ENCODE data around the gene BTBD9. TPM values are rescaled to one million over a fixed set of nuclear protein-coding genes. Genes with fewer than 3 reads are reported as not detected.

Gene BTBD9
- total RNA-seq, 1 donor from 2014 or later = 10.3 TPM

- Mint-ChIP-seq H3K27ac (ENCODE audit: unreplicated experiment) (no peak overlapping the region), H3K9me3 (ENCODE audit: unreplicated experiment) (peaks cover 2% of the 10 kb centered on the region), H3K4me1 (ENCODE audit: low read depth, unreplicated experiment) (peaks cover 7% of the 10 kb centered on the region), H3K4me3 (ENCODE audit: unreplicated experiment) (no peak overlapping the region), H3K27me3 (ENCODE audit: low read depth, unreplicated experiment) (no peaks in the 10 kb centered on the region), H3K36me3 (ENCODE audit: low read depth, unreplicated experiment) (no peaks in the 10 kb centered on the region)
- Histone ChIP-seq H4K20me1 (ENCODE audit: insufficient read depth, low read length) (no peaks in the 10 kb centered on the region), H3K4me2 (ENCODE audit: low read length) (no peak overlapping the region), H3K9ac (ENCODE audit: low read length) (no peak overlapping the region), H3K79me2 (ENCODE audit: insufficient read depth, low read length) (peaks cover 6% of the 10 kb centered on the region), H3K4me3 (ENCODE audit: insufficient read depth, low read depth, low read length) (no peak overlapping the region), H3K27ac (ENCODE audit: low read depth, low read length) (no peak overlapping the region), H3K9me3 (ENCODE audit: insufficient read depth, low read depth, low read length) (no peaks in the 10 kb centered on the region), H3K4me1 (ENCODE audit: insufficient read depth, low read length) (peaks cover 10% of the 10 kb centered on the region), H2AFZ (ENCODE audit: low read depth, low read length) (no peak overlapping the region), H3K27me3 (ENCODE audit: insufficient read depth, low read length) (no peaks in the 10 kb centered on the region), H3K36me3 (ENCODE audit: insufficient read depth, low read length) (no peaks in the 10 kb centered on the region)
- no peak for DNase-seq (ENCODE audit: low read depth)
- TF ChIP-seq EZH2 (IDR thresholded peaks at IDR 0.05; ENCODE audit: insufficient read depth, low read length) = no peak
- TF ChIP-seq CTCF (IDR thresholded peaks at IDR 0.05; ENCODE audit: insufficient read depth, low read depth, low read length) = no peak
- no peak for FAIRE-seq
These were observed 5.2 kb upstream of the BTBD9 start for GRCh38 chr6:38644951-38645350.

- TF ChIP-seq CTCF (IDR thresholded peaks at IDR 0.05; ENCODE audit: insufficient read depth, low read depth, low read length) (no peak), EZH2 (IDR thresholded peaks at IDR 0.05; ENCODE audit: insufficient read depth, low read length) (no peak)
- no peak for DNase-seq (ENCODE audit: low read depth)
- peak overlapping the region; percentile 92 for H3K4me2 ChIP-seq (ENCODE audit: low read length)
- peak overlapping the region; percentile 92 for H3K4me3 Mint-ChIP-seq (ENCODE audit: unreplicated experiment)
- peaks cover 37% of the 10 kb centered on the region for H3K79me2 ChIP-seq (ENCODE audit: insufficient read depth, low read length)
- no peaks in the 10 kb centered on the region for H3K27me3 Mint-ChIP-seq (ENCODE audit: low read depth, unreplicated experiment)
- H3K27ac ChIP-seq (ENCODE audit: low read depth, low read length) = peak overlapping the region; percentile 94
- peak overlapping the region; percentile 99 for H3K4me3 ChIP-seq (ENCODE audit: insufficient read depth, low read depth, low read length)
- peak overlapping the region; percentile 67 for H3K27ac Mint-ChIP-seq (ENCODE audit: unreplicated experiment)
- H2AFZ ChIP-seq (ENCODE audit: low read depth, low read length) = peak overlapping the region; percentile 100
- H3K36me3 ChIP-seq (ENCODE audit: insufficient read depth, low read length) = no peaks in the 10 kb centered on the region
- peaks cover 10% of the 10 kb centered on the region for H3K4me1 Mint-ChIP-seq (ENCODE audit: low read depth, unreplicated experiment)
- peaks cover 7% of the 10 kb centered on the region for H4K20me1 ChIP-seq (ENCODE audit: insufficient read depth, low read length)
- no peaks in the 10 kb centered on the region for H3K27me3 ChIP-seq (ENCODE audit: insufficient read depth, low read length)
- no peaks in the 10 kb centered on the region for H3K9me3 ChIP-seq (ENCODE audit: insufficient read depth, low read depth, low read length)
- H3K4me1 ChIP-seq (ENCODE audit: insufficient read depth, low read length) = peaks cover 10% of the 10 kb centered on the region
- no peak for FAIRE-seq
- H3K36me3 Mint-ChIP-seq (ENCODE audit: low read depth, unreplicated experiment) = no peaks in the 10 kb centered on the region
- peak overlapping the region; percentile 95 for H3K9ac ChIP-seq (ENCODE audit: low read length)
- H3K9me3 Mint-ChIP-seq (ENCODE audit: unreplicated experiment) = no peaks in the 10 kb centered on the region
These were observed 634 bp upstream of the BTBD9 start for GRCh38 chr6:38640216-38640909.

- peaks cover 14% of the 10 kb centered on the region for H4K20me1 ChIP-seq (ENCODE audit: insufficient read depth, low read length)
- Mint-ChIP-seq H3K4me3 (ENCODE audit: unreplicated experiment) (peak overlapping the region; percentile 92), H3K36me3 (ENCODE audit: low read depth, unreplicated experiment) (no peaks in the 10 kb centered on the region), H3K27me3 (ENCODE audit: low read depth, unreplicated experiment) (no peaks in the 10 kb centered on the region), H3K27ac (ENCODE audit: unreplicated experiment) (peak overlapping the region; percentile 0), H3K4me1 (ENCODE audit: low read depth, unreplicated experiment) (peaks cover 10% of the 10 kb centered on the region), H3K9me3 (ENCODE audit: unreplicated experiment) (no peaks in the 10 kb centered on the region)
- H2AFZ ChIP-seq (ENCODE audit: low read depth, low read length) = peak overlapping the region; percentile 100
- peak overlapping the region; percentile 92 for H3K4me2 ChIP-seq (ENCODE audit: low read length)
- peak overlapping the region; percentile 99 for H3K4me3 ChIP-seq (ENCODE audit: insufficient read depth, low read depth, low read length)
- FAIRE-seq (no peak), DNase-seq (ENCODE audit: low read depth) (peak; percentile 45)
- H3K36me3 ChIP-seq (ENCODE audit: insufficient read depth, low read length) = no peaks in the 10 kb centered on the region
- H3K4me1 ChIP-seq (ENCODE audit: insufficient read depth, low read length) = peaks cover 13% of the 10 kb centered on the region
- peaks cover 40% of the 10 kb centered on the region for H3K79me2 ChIP-seq (ENCODE audit: insufficient read depth, low read length)
- no peak for TF ChIP-seq EZH2 (IDR thresholded peaks at IDR 0.05; ENCODE audit: insufficient read depth, low read length)
- TF ChIP-seq CTCF (IDR thresholded peaks at IDR 0.05; ENCODE audit: insufficient read depth, low read depth, low read length) = no peak
- peak overlapping the region; percentile 94 for H3K27ac ChIP-seq (ENCODE audit: low read depth, low read length)
- no peaks in the 10 kb centered on the region for H3K27me3 ChIP-seq (ENCODE audit: insufficient read depth, low read length)
- peak overlapping the region; percentile 95 for H3K9ac ChIP-seq (ENCODE audit: low read length)
- no peaks in the 10 kb centered on the region for H3K9me3 ChIP-seq (ENCODE audit: insufficient read depth, low read depth, low read length)
These were observed 710 bp downstream of the BTBD9 start for GRCh38 chr6:38638941-38639497.
